CD4-positive, alpha-beta T cell treated with Interleukin-15 for 4 hours (primary cell): ENCODE results near the gene UST.
A peak's percentile ranks its signal among the peaks of the same experiment; 100 is the strongest.

ENCODE experiments used
- DNase-seq: peaks from one replicate; pipeline ENCODE4 v3.0.0-alpha.2; 2020; ENCODE audit warnings: low spot score

The UST gene

GRCh38 chr6:149041953-149042352 lies 295.1 kb downstream of the UST start:
- DNase-seq: no peak

GRCh38 chr6:149043476-149044130 lies 296.8 kb downstream of the UST start:
- no peak for DNase-seq

- no peak for DNase-seq
Observed at GRCh38 chr6:149044528-149044927, 297.7 kb downstream of the UST start.

GRCh38 chr6:149045404-149045803 lies 298.6 kb downstream of the UST start:
- DNase-seq: peak; percentile 34

- no peak for DNase-seq
Observed at GRCh38 chr6:149046164-149046821, 299.5 kb downstream of the UST start.

GRCh38 chr6:149046822-149047246 lies 300.0 kb downstream of the UST start:
- no peak for DNase-seq

- DNase-seq: no peak
Observed at GRCh38 chr6:149049230-149049629, 302.4 kb downstream of the UST start.

GRCh38 chr6:149050160-149050559 lies 303.3 kb downstream of the UST start:
- DNase-seq: no peak

GRCh38 chr6:149052350-149053106 lies 305.7 kb downstream of the UST start:
- peak; percentile 41 for DNase-seq

- DNase-seq: no peak
Observed at GRCh38 chr6:149053848-149054558, 307.2 kb downstream of the UST start.

- no peak for DNase-seq
Observed at GRCh38 chr6:149054559-149055194, 307.8 kb downstream of the UST start.

- no peak for DNase-seq
Observed at GRCh38 chr6:149055195-149055899, 308.5 kb downstream of the UST start.

GRCh38 chr6:149056777-149057463 lies 310.1 kb downstream of the UST start:
- no peak for DNase-seq

- no peak for DNase-seq
Observed at GRCh38 chr6:149057464-149057840, 310.6 kb downstream of the UST start.

- DNase-seq: no peak
Observed at GRCh38 chr6:149059557-149059956, 312.7 kb downstream of the UST start.

- DNase-seq: peak; percentile 63
Observed at GRCh38 chr6:149060300-149060984, 313.6 kb downstream of the UST start.

GRCh38 chr6:149060985-149061760 lies 314.3 kb downstream of the UST start:
- no peak for DNase-seq

- no peak for DNase-seq
Observed at GRCh38 chr6:149061930-149062329, 315.1 kb downstream of the UST start.

- no peak for DNase-seq
Observed at GRCh38 chr6:149062653-149063348, 316.0 kb downstream of the UST start.
